Adrenal gland (tissue), 5 donors: Measurements from ENCODE around the gene FAM186B.

Experiments
- CTCF ChIP-seq, 6 experiments: fragments of 450-650 bp in 4 of 6; fragments of 200-600 bp in 2 of 6; sonication (generic) in 1 of 6; IDR thresholded peaks; 1 replicate in 5 of 6; 2 replicates in 1 of 6; pipeline versions ENCODE4 v1.5.1 to v1.8.0; 2016 to 2021; ENCODE audit warnings: antibody characterized with exemption in 6 of 6, mild to moderate bottlenecking in 2 of 6, moderate library complexity in 1 of 6
- POLR2A ChIP-seq, 2 donors: fragments of 450-650 bp; IDR thresholded peaks; one replicate each; pipeline ENCODE4 v1.6.1; 2017; ENCODE audit warnings: antibody characterized with exemption in 2 of 2, mild to moderate bottlenecking in 2 of 2, moderate library complexity in 1 of 2
- donor health status: DM: no; HTN: no; CAD: no.

GRCh38 chr12:49564686-49565405 lies 40.6 kb downstream of the FAM186B start:
- TF ChIP-seq POLR2A (IDR thresholded peaks at IDR 0.05) (no peak), CTCF (IDR thresholded peaks at IDR 0.05) (no peak)
